A673 (cell line): ENCODE measurements around the gene F8. TPM values are rescaled to one million over a fixed set of nuclear protein-coding genes. Genes with fewer than 3 reads are reported as not detected.

Experiments
- BruUV-seq: library from RNA; stranded (reverse); fragments of 400-500 nt; replicated peaks from 2 replicates; lab custom pipeline; 2021; lab: Mats Ljungman, UMichigan
- CTCF ChIA-PET: fragments of 300-600 bp; sonication (Branson Sonifier 250); formaldehyde crosslinking; loops from one replicate; lab custom pipeline; 2022; ENCODE audit warnings: antibody characterized with exemption; lab: Charles Lee
- POLR2A ChIA-PET: fragments of 300-600 bp; sonication (Branson Sonifier 250); formaldehyde crosslinking; loops from one replicate; lab custom pipeline; 2022; ENCODE audit warnings: antibody characterized with exemption; ENCODE audit not compliant: low non-redundant PET; lab: Charles Lee
- DNase-seq: peaks from one replicate; pipeline ENCODE4 v3.0.0-alpha.2; 2015; ENCODE audit warnings: low spot score
- H3K27ac ChIP-seq: fragments of 200-600 bp; sonication (generic); 2 replicates; pipeline ENCODE4 v1.5.1; 2016; ENCODE audit warnings: mixed run types, low read depth, mild to moderate bottlenecking, mixed read lengths, antibody characterized with exemption, low read length; ENCODE audit not compliant: poor library complexity, severe bottlenecking
- H3K27me3 ChIP-seq: fragments of 200-600 bp; sonication (generic); replicated peaks from 2 replicates; pipeline ENCODE4 v1.6.1; 2017; ENCODE audit warnings: mixed run types, low read depth, mild to moderate bottlenecking, mixed read lengths, antibody characterized with exemption, low read length; ENCODE audit not compliant: insufficient read depth, poor library complexity
- H3K36me3 ChIP-seq: fragments of 200-600 bp; sonication (generic); 2 replicates; pipeline ENCODE4 v1.6.1; 2016; ENCODE audit warnings: mixed run types, mild to moderate bottlenecking, mixed read lengths, antibody characterized with exemption, low read length; ENCODE audit not compliant: insufficient read depth, poor library complexity, severe bottlenecking
- H3K4me1 ChIP-seq: fragments of 200-600 bp; sonication (generic); 2 replicates; pipeline ENCODE4 v1.6.1; 2017; ENCODE audit warnings: mixed run types, mild to moderate bottlenecking, mixed read lengths, antibody characterized with exemption, low read length; ENCODE audit not compliant: insufficient read depth, poor library complexity, severe bottlenecking
- H3K4me3 ChIP-seq: fragments of 200-600 bp; sonication (generic); 2 replicates; pipeline ENCODE4 v1.5.1; 2016; ENCODE audit warnings: low read depth, mixed run types, mild to moderate bottlenecking, mixed read lengths, low read length; ENCODE audit not compliant: poor library complexity, severe bottlenecking
- H3K9me3 ChIP-seq: fragments of 200-600 bp; sonication (generic); 2 replicates; pipeline ENCODE4 v1.6.1; 2016; ENCODE audit warnings: mixed run types, low read depth, mild to moderate bottlenecking, mixed read lengths, antibody characterized with exemption, low read length; ENCODE audit not compliant: poor library complexity, severe bottlenecking
- EZH2 ChIP-seq: fragments of 200-600 bp; sonication (generic); IDR thresholded peaks from 2 replicates; pipeline ENCODE4 v1.6.1; 2017; ENCODE audit warnings: borderline replicate concordance, low read depth, mild to moderate bottlenecking, mixed read lengths, antibody characterized with exemption, low read length; ENCODE audit not compliant: poor library complexity, severe bottlenecking
- intact Hi-C: fragments of 100-400 bp; cut with micrococcal nuclease; formaldehyde crosslinking; loops from one replicate; pipeline ENCODE4 v1.10.0; 2022; ENCODE audit not compliant: unreplicated experiment
- total RNA-seq: library from RNA; stranded (reverse); gene quantifications from 2 replicates; pipeline ENCODE4 v1.2.3, GENCODE V29; 2021
- TF ChIP-seq, protein P1 (sequence below): fragments of 300-800, 200-600 bp; sonication (generic); conservative IDR thresholded peaks from 2 replicates; pipeline ENCODE4 v1.5.1; 2017; ENCODE audit warnings: low read depth, mild to moderate bottlenecking, antibody characterized with exemption, low read length, moderate library complexity, mixed read lengths

Gene F8
- total RNA-seq, 1 experiment from 2014 or later = 1.1 TPM

DNA sequence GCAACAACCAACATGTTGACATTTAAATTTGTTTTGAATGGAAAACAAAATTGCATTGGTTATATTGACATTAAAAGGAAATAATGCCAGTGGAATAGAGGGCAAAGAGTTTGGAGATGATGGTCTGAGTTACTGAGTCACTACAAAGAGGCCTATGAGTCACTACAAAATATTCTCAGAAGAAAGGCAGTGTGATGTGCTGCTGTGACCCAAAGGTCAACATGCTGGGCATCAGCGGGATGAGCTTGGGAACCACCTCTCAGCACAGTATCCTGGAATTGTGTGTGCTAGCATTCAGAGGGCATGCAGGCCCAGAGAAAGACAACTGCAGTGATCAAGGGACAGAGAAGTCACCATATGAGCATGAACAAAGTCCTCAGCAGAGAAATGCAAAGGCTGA is 45.6 kb upstream of the F8 start:
- intact Hi-C loops = no loop called here
- ChIA-PET POLR2A (no interaction called here), CTCF (no interaction called here)
- BruUV-seq = no TSS peak
- TF ChIP-seq EZH2 = no peak
- TF ChIP-seq, protein P1, sequence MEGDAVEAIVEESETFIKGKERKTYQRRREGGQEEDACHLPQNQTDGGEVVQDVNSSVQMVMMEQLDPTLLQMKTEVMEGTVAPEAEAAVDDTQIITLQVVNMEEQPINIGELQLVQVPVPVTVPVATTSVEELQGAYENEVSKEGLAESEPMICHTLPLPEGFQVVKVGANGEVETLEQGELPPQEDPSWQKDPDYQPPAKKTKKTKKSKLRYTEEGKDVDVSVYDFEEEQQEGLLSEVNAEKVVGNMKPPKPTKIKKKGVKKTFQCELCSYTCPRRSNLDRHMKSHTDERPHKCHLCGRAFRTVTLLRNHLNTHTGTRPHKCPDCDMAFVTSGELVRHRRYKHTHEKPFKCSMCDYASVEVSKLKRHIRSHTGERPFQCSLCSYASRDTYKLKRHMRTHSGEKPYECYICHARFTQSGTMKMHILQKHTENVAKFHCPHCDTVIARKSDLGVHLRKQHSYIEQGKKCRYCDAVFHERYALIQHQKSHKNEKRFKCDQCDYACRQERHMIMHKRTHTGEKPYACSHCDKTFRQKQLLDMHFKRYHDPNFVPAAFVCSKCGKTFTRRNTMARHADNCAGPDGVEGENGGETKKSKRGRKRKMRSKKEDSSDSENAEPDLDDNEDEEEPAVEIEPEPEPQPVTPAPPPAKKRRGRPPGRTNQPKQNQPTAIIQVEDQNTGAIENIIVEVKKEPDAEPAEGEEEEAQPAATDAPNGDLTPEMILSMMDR = no peak
- Histone ChIP-seq H3K4me1 (peaks cover 7% of the 10 kb centered on the region), H3K4me3 (no peak overlapping the region), H3K27ac (no peak overlapping the region), H3K9me3 (no peaks in the 10 kb centered on the region), H3K36me3 (no peaks in the 10 kb centered on the region), H3K27me3 (no peaks in the 10 kb centered on the region)
- no peak for DNase-seq

DNA sequence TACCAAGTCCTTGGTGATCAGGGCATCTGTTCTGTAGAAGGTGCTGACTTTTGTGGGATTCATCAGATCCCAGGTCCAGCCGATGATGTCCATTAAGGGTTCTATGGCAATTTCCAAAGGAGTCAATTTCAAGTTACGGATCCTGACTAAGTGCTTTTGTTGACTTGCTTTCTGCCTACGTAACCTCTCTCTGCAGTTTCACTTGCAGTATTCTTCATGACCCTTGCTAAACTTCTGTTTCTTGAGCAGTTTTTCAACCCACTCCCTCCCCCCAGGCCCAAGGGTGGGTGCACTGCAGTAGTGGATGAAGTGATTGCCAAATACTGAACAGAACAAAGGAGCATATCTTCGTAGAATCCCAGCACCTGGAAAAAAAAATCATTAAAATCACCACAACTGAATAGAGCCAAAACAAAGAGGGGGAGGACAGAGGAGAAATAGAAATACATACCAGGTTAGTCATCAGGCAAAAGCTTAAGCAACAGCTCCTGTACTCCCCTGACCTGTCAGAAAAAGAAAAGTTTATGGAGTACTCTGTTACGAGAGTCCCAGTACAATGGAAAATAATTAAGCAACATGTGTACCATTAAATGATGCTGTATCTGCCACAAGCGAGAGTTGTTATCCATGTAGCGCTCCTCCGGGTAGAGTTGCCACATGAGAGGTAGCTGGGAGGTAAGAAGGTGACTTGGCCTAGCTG is 42.7 kb upstream of the F8 start:
- Histone ChIP-seq H3K36me3 (no peaks in the 10 kb centered on the region), H3K4me3 (no peak overlapping the region), H3K9me3 (no peaks in the 10 kb centered on the region), H3K4me1 (no peaks in the 10 kb centered on the region), H3K27me3 (no peaks in the 10 kb centered on the region), H3K27ac (no peak overlapping the region)
- POLR2A ChIA-PET = no interaction called here
- no peak for TF ChIP-seq EZH2
- TF ChIP-seq, protein P1 = no peak
- no TSS peak for BruUV-seq
- DNase-seq = no peak
- CTCF ChIA-PET = no interaction called here
- intact Hi-C loops = no loop called here

DNA sequence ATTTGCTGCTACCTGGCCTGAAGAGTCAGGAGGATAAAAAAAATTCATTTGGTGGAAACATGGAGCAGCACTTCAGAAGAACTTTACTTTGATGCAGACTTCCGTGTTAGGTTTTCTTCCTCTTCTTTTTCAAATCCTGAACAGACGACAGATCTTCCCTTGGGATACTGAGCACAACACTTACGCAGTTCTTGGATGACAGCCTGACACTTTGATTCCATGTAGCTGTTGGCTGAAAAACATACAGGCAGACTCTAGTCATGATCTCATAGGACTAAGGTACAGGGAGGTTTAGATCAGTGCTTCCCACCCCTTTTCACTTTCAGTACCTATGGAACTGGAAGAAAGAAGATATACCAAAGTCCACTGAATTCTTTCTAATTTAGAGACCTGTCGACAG is 39.2 kb upstream of the F8 start:
- intact Hi-C loops = no loop called here
- no peak overlapping the region for H3K4me3 ChIP-seq
- no peaks in the 10 kb centered on the region for H3K9me3 ChIP-seq
- ChIA-PET CTCF (no interaction called here), POLR2A (no interaction called here)
- TF ChIP-seq EZH2 = no peak
- TF ChIP-seq, protein P1 = no peak
- H3K27ac ChIP-seq = no peak overlapping the region
- H3K27me3 ChIP-seq = no peaks in the 10 kb centered on the region
- DNase-seq = no peak
- no peaks in the 10 kb centered on the region for H3K4me1 ChIP-seq
- no peaks in the 10 kb centered on the region for H3K36me3 ChIP-seq
- no TSS peak for BruUV-seq
